CD4-positive, alpha-beta memory T cell (primary cell): Measurements from ENCODE around the gene CAPRIN2. TPM values are rescaled to one million over a fixed set of nuclear protein-coding genes. Genes with fewer than 3 reads are reported as not detected.

Experiments used
- CTCF ChIA-PET: fragments of 350-600 bp; sonication (Branson Sonifier 250); formaldehyde crosslinking; loops from one replicate; lab custom pipeline; 2021; ENCODE audit warnings: inconsistent platforms; ENCODE audit not compliant: partially characterized antibody; lab: Charles Lee
- POLR2A ChIA-PET: fragments of 350-600 bp; sonication (Branson Sonifier 250); formaldehyde crosslinking; loops from one replicate; lab custom pipeline; 2021; ENCODE audit not compliant: partially characterized antibody; lab: Charles Lee
- DNase-seq, 5 donors: peaks; one replicate each; pipeline versions ENCODE4 v3.0.0 to v3.0.0-alpha.2; 2020 to 2022; ENCODE audit warnings: mixed read lengths in 1 of 5
- H3K27ac ChIP-seq: one replicate; pipeline ENCODE4 v1.7.0; 2013; ENCODE audit warnings: low read depth, low read length
- H3K27me3 ChIP-seq: 2 replicates; pipeline ENCODE4 v1.7.0; 2013; ENCODE audit warnings: mild to moderate bottlenecking, low read length, moderate library complexity; ENCODE audit not compliant: insufficient read depth
- H3K36me3 ChIP-seq: 2 replicates; pipeline ENCODE4 v1.7.0; 2013; ENCODE audit warnings: mild to moderate bottlenecking, low read length, moderate library complexity; ENCODE audit not compliant: insufficient read depth
- H3K4me1 ChIP-seq: 2 replicates; pipeline ENCODE4 v1.7.0; 2013; ENCODE audit warnings: mild to moderate bottlenecking, low read length, moderate library complexity; ENCODE audit not compliant: insufficient read depth
- H3K4me3 ChIP-seq, 2 donors: one replicate each; pipeline ENCODE4 v1.7.0; 2013; ENCODE audit warnings: low read length in 2 of 2, mild to moderate bottlenecking in 1 of 2
- H3K9me3 ChIP-seq, 2 donors: one replicate each; pipeline ENCODE4 v1.7.0; 2013; ENCODE audit warnings: low read length in 2 of 2, control low read depth in 1 of 2; ENCODE audit not compliant: control insufficient read depth in 1 of 2
- H3K27ac Mint-ChIP-seq, 7 donors: one replicate each; pipeline ENCODE4 v1.8.0; 2020 to 2021; ENCODE audit warnings: mixed read lengths in 7 of 7, mild to moderate bottlenecking in 6 of 7, inconsistent platforms in 3 of 7, moderate library complexity in 3 of 7
- H3K27me3 Mint-ChIP-seq, 2 donors: one replicate each; pipeline ENCODE4 v1.8.0; 2020 to 2021; ENCODE audit warnings: mixed read lengths in 2 of 2
- H3K36me3 Mint-ChIP-seq, 2 donors: one replicate each; pipeline ENCODE4 v1.8.0; 2020 to 2021; ENCODE audit warnings: mixed read lengths in 2 of 2, inconsistent platforms in 1 of 2, mild to moderate bottlenecking in 1 of 2
- H3K4me1 Mint-ChIP-seq, 4 donors: one replicate each; pipeline ENCODE4 v1.8.0; 2020 to 2021; ENCODE audit warnings: mixed read lengths in 4 of 4, mild to moderate bottlenecking in 1 of 4
- H3K4me3 Mint-ChIP-seq, 8 donors: one replicate each; pipeline ENCODE4 v1.8.0; 2020 to 2021; ENCODE audit warnings: mixed read lengths in 8 of 8, mild to moderate bottlenecking in 7 of 8, moderate library complexity in 6 of 8, inconsistent platforms in 3 of 8
- H3K9me3 Mint-ChIP-seq, 8 donors: one replicate each; pipeline ENCODE4 v1.8.0; 2020 to 2021; ENCODE audit warnings: mixed read lengths in 8 of 8, mild to moderate bottlenecking in 5 of 8, inconsistent platforms in 3 of 8, moderate library complexity in 1 of 8
- intact Hi-C: fragments of 100-400 bp; cut with micrococcal nuclease; formaldehyde crosslinking; loops from one replicate; pipeline ENCODE4 v1.15.1; 2023
- polyA plus RNA-seq, 2 donors: library from polyadenylated mRNA; unstranded; fragments of 300-500 nt; fragmentation: Illumina TruSeq; gene quantifications; one replicate each; pipeline ENCODE4 v1.2.3, GENCODE V29; 2021
- total RNA-seq, 2 experiments: library from RNA; stranded (reverse); gene quantifications; one replicate each; pipeline ENCODE4 v1.2.3, GENCODE V29; 2021

The CAPRIN2 gene, protein sequence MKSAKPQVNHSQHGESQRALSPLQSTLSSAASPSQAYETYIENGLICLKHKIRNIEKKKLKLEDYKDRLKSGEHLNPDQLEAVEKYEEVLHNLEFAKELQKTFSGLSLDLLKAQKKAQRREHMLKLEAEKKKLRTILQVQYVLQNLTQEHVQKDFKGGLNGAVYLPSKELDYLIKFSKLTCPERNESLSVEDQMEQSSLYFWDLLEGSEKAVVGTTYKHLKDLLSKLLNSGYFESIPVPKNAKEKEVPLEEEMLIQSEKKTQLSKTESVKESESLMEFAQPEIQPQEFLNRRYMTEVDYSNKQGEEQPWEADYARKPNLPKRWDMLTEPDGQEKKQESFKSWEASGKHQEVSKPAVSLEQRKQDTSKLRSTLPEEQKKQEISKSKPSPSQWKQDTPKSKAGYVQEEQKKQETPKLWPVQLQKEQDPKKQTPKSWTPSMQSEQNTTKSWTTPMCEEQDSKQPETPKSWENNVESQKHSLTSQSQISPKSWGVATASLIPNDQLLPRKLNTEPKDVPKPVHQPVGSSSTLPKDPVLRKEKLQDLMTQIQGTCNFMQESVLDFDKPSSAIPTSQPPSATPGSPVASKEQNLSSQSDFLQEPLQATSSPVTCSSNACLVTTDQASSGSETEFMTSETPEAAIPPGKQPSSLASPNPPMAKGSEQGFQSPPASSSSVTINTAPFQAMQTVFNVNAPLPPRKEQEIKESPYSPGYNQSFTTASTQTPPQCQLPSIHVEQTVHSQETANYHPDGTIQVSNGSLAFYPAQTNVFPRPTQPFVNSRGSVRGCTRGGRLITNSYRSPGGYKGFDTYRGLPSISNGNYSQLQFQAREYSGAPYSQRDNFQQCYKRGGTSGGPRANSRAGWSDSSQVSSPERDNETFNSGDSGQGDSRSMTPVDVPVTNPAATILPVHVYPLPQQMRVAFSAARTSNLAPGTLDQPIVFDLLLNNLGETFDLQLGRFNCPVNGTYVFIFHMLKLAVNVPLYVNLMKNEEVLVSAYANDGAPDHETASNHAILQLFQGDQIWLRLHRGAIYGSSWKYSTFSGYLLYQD
- total RNA-seq: 10 to 100 TPM; 42.9 to 47.0 TPM
- 1 to 10 TPM; 4.5 to 8.7 TPM for polyA plus RNA-seq

GRCh38 chr12:30754750-30755394 lies at the start of gene CAPRIN2:
CAPRIN2 (minus strand) TSS chr12:30754951; CDS start chr12:30753520, 1,431 bp downstream.
- H3K4me1 Mint-ChIP-seq: peaks cover 20 to 50% (median 37%) of the 10 kb centered on the region in 4 donors

GRCh38 chr12:30797689-30798088 lies 42.9 kb upstream of the CAPRIN2 start:
- Histone ChIP-seq H3K9me3 (no peaks in the 10 kb centered on the region), H3K4me1 (peaks cover 11% of the 10 kb centered on the region), H3K36me3 (no peaks in the 10 kb centered on the region), H3K27me3 (no peaks in the 10 kb centered on the region), H3K4me3 (no peak overlapping the region), H3K27ac (no peak overlapping the region)
- Mint-ChIP-seq H3K4me3 (peak overlapping the region in 6 of 8 donors; percentile 21 to 77 (median 47)), H3K27me3 (peaks cover 25 to 40% of the 10 kb centered on the region in 2 donors), H3K27ac (no peak overlapping the region), H3K4me1 (peaks cover 7 to 27% (median 13%) of the 10 kb centered on the region in 4 donors), H3K9me3 (no peaks in the 10 kb centered on the region), H3K36me3 (no peaks in the 10 kb centered on the region)
- intact Hi-C loops: no loop called here
- CTCF ChIA-PET: no interaction called here
- POLR2A ChIA-PET: no interaction called here
- no peak for DNase-seq

More at GRCh38 chr12:30754750-30755394, at the start of gene CAPRIN2:
- Mint-ChIP-seq H3K4me3 (peak within 1 kb of the TSS; percentile 94 to 98 (median 96)), H3K36me3 (peaks cover 3 to 7% of the 10 kb centered on the region in 2 donors), H3K27me3 (no peaks in the 10 kb centered on the region), H3K9me3 (no peaks in the 10 kb centered on the region), H3K27ac (peak within 1 kb of the TSS; percentile 89 to 95 (median 94))
- Histone ChIP-seq H3K9me3 (no peaks in the 10 kb centered on the region), H3K4me1 (peaks cover 20% of the 10 kb centered on the region), H3K4me3 (peak within 1 kb of the TSS; percentile 60 to 74), H3K36me3 (no peaks in the 10 kb centered on the region), H3K27ac (peak within 1 kb of the TSS; percentile 67), H3K27me3 (no peaks in the 10 kb centered on the region)
- intact Hi-C loops: loop anchor here (1.0 to 10.0 kb wide), 7 partner anchors 52 to 1922 kb away; partner anchors contain the start of genes DNM1L, ERGIC2 and IPO8
- POLR2A ChIA-PET: interaction anchor here (0.5 to 3.8 kb wide), 12 partner anchors 11 to 1924 kb away, joined by 3 to 43 read pairs (median 3); partner anchors contain the start of genes DNM1L, ERGIC2 and IPO8
- CTCF ChIA-PET: interaction anchor here (0.8 to 3.3 kb wide), 7 partner anchors 18 to 62 kb away, joined by 3 to 12 read pairs (median 5); partner anchors contain the start of gene IPO8
- peak; percentile 92 to 94 (median 93) for DNase-seq

DNA sequence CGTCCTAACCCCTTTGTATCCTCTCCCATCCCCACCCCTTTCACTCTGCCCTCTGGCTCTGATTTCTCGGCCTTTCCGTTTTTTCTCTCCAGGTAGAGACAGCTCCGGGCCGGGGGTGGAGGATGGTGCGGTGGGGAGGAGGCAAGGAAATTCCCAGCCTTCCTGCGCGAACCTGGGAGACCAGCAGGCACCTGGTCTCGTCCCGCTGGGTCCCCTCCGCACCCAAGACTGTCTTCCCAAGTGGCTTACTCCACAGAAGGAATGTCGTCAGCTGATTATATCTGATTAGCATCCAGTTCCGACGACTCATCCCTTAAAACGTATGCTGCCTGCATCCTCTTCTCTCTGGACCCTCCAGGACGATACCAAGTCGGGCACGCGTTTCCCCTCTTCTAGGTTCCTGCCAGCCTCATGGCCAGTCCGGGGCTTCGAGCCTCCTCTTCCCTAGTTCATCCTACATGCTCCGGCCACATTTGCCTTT lies 42.2 kb upstream of the CAPRIN2 start:
- H3K9me3 ChIP-seq: no peaks in the 10 kb centered on the region
- ChIA-PET CTCF (interaction anchor here (1.0 to 1.1 kb wide), 2 partner anchors 11 to 22 kb away, joined by 3 read pairs; no protein-coding TSS in a partner anchor), POLR2A (interaction anchor here (0.8 kb wide), 1 partner anchor 42 kb away, joined by 3 read pairs; no protein-coding TSS in a partner anchor)
- Mint-ChIP-seq H3K27ac (no peak overlapping the region), H3K4me1 (peaks cover 7 to 27% (median 13%) of the 10 kb centered on the region in 4 donors), H3K36me3 (no peaks in the 10 kb centered on the region), H3K27me3 (peaks cover 25 to 40% of the 10 kb centered on the region in 2 donors), H3K9me3 (no peaks in the 10 kb centered on the region), H3K4me3 (peak overlapping the region; percentile 68 to 83 (median 73))
- no peak overlapping the region for H3K27ac ChIP-seq
- intact Hi-C loops: no loop called here
- no peak for DNase-seq
- peaks cover 11% of the 10 kb centered on the region for H3K4me1 ChIP-seq
- no peaks in the 10 kb centered on the region for H3K27me3 ChIP-seq
- H3K4me3 ChIP-seq: no peak overlapping the region
- no peaks in the 10 kb centered on the region for H3K36me3 ChIP-seq

DNA sequence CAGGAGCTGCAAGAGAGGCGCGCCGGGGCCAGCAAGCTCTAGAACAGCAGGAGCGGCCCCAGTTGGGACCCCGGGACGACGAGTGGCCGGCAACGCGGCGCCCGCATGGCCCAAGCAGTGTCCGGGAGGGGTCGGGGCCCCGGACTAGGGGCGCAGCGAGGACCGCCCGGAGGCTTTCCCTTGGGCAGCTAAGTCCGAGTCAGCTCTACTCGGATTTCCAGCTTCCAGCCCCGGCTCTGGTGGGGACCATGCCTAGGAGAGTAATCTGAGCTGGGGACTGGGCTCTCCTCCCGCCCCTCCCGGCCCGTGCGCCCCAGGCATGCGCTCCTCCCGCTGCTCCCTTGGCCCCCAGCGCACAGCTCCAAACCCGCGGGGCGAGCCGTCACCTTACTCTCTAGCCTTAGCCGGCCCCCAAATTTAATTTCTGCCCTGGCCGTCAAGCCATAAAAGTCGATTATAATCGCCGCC lies 41.6 kb upstream of the CAPRIN2 start:
- Mint-ChIP-seq H3K36me3 (no peaks in the 10 kb centered on the region), H3K4me1 (peaks cover 7 to 27% (median 13%) of the 10 kb centered on the region in 4 donors), H3K27me3 (peaks cover 25 to 41% of the 10 kb centered on the region in 2 donors), H3K27ac (no peak overlapping the region), H3K9me3 (no peaks in the 10 kb centered on the region), H3K4me3 (peak overlapping the region in 4 of 8 donors; percentile 75 to 83 (median 78))
- no peak overlapping the region for H3K27ac ChIP-seq
- intact Hi-C loops: no loop called here
- no peak overlapping the region for H3K4me3 ChIP-seq
- ChIA-PET CTCF (interaction anchor here (0.7 to 1.1 kb wide), 4 partner anchors 12 to 1693 kb away, joined by 3 read pairs; no protein-coding TSS in a partner anchor), POLR2A (interaction anchor here (0.8 kb wide), 1 partner anchor 41 kb away, joined by 3 read pairs; no protein-coding TSS in a partner anchor)
- no peak for DNase-seq
- no peaks in the 10 kb centered on the region for H3K9me3 ChIP-seq
- H3K36me3 ChIP-seq: no peaks in the 10 kb centered on the region
- H3K27me3 ChIP-seq: no peaks in the 10 kb centered on the region
- H3K4me1 ChIP-seq: peaks cover 11% of the 10 kb centered on the region

- intact Hi-C loops: no loop called here
- Histone ChIP-seq H3K27me3 (no peaks in the 10 kb centered on the region), H3K4me1 (peaks cover 11% of the 10 kb centered on the region), H3K36me3 (no peaks in the 10 kb centered on the region), H3K9me3 (no peaks in the 10 kb centered on the region), H3K27ac (no peak overlapping the region), H3K4me3 (peak overlapping the region in 1 of 2 donors; percentile 17)
- H3K4me3 Mint-ChIP-seq: peak overlapping the region; percentile 48 to 85 (median 76)
- H3K27ac Mint-ChIP-seq: no peak overlapping the region
- CTCF ChIA-PET: interaction anchor here (0.7 to 1.1 kb wide), 4 partner anchors 12 to 1693 kb away, joined by 3 read pairs; no protein-coding TSS in a partner anchor
- no peaks in the 10 kb centered on the region for H3K9me3 Mint-ChIP-seq
- peak; percentile 18 to 46 (median 26) for DNase-seq
- POLR2A ChIA-PET: no interaction called here
- peaks cover 7 to 27% (median 13%) of the 10 kb centered on the region in 4 donors for H3K4me1 Mint-ChIP-seq
- H3K27me3 Mint-ChIP-seq: peaks cover 25 to 41% of the 10 kb centered on the region in 2 donors
- no peaks in the 10 kb centered on the region for H3K36me3 Mint-ChIP-seq
These were observed 40.9 kb upstream of the CAPRIN2 start for GRCh38 chr12:30795410-30796312.
